ENCODE data around the gene TRPV5.

Gene TRPV5

GRCh38 chr7:142870566-142871259, 62.8 kb downstream of the TRPV5 start:
- TF ChIP-seq, protein P1, sequence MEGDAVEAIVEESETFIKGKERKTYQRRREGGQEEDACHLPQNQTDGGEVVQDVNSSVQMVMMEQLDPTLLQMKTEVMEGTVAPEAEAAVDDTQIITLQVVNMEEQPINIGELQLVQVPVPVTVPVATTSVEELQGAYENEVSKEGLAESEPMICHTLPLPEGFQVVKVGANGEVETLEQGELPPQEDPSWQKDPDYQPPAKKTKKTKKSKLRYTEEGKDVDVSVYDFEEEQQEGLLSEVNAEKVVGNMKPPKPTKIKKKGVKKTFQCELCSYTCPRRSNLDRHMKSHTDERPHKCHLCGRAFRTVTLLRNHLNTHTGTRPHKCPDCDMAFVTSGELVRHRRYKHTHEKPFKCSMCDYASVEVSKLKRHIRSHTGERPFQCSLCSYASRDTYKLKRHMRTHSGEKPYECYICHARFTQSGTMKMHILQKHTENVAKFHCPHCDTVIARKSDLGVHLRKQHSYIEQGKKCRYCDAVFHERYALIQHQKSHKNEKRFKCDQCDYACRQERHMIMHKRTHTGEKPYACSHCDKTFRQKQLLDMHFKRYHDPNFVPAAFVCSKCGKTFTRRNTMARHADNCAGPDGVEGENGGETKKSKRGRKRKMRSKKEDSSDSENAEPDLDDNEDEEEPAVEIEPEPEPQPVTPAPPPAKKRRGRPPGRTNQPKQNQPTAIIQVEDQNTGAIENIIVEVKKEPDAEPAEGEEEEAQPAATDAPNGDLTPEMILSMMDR (IDR thresholded peaks at IDR 0.05; ENCODE audit: low read depth, low read length, missing control alignments): no peak
- H3K4me3 ChIP-seq (ENCODE audit: low read depth, low read length): no peak overlapping the region
- DNase-seq (ENCODE audit: low read depth): no peak

DNA sequence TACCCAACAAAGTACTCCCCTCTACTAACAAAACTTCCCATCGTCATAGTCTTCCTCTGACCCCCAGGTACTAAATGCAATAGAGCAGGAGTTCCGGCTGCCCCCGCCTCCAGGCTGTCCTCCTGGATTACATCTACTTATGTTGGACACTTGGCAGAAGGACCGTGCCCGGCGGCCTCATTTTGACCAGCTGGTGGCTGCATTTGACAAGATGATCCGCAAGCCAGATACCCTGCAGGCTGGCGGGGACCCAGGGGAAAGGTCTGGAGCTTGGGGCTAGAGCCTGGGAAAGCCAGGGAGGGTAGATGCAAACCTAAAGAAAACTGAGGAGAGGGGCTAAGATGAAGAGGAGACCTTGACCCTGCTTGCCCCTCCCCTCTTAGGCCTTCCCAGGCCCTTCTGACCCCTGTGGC, 63.4 kb downstream of the TRPV5 start:
- no peak overlapping the region for H3K4me3 ChIP-seq (ENCODE audit: low read depth, low read length)
- no peak for DNase-seq (ENCODE audit: low read depth)

GRCh38 chr7:142869434-142869833, 64.1 kb downstream of the TRPV5 start:
- no peak for DNase-seq (ENCODE audit: low read depth)
- no peak overlapping the region for H3K4me3 ChIP-seq (ENCODE audit: low read depth, low read length)
- TF ChIP-seq, protein P1 (IDR thresholded peaks at IDR 0.05; ENCODE audit: low read depth, low read length, missing control alignments): no peak

More for the DNA sequence above, 63.4 kb downstream of the TRPV5 start:
- TF ChIP-seq, protein P1 (IDR thresholded peaks at IDR 0.05; ENCODE audit: low read depth, low read length, missing control alignments): no peak

- no peak for DNase-seq (ENCODE audit: low read depth)
These were observed 64.5 kb downstream of the TRPV5 start for GRCh38 chr7:142868986-142869415.

GRCh38 chr7:142868188-142868985, 65.2 kb downstream of the TRPV5 start:
- TF ChIP-seq, protein P1 (IDR thresholded peaks at IDR 0.05; ENCODE audit: low read depth, low read length, missing control alignments): no peak
- H3K4me3 ChIP-seq (ENCODE audit: low read depth, low read length): no peak overlapping the region
- DNase-seq (ENCODE audit: low read depth): no peak

More at GRCh38 chr7:142868986-142869415, 64.5 kb downstream of the TRPV5 start:
- TF ChIP-seq, protein P1 (IDR thresholded peaks at IDR 0.05; ENCODE audit: low read depth, low read length, missing control alignments): no peak
- no peak overlapping the region for H3K4me3 ChIP-seq (ENCODE audit: low read depth, low read length)

DNA sequence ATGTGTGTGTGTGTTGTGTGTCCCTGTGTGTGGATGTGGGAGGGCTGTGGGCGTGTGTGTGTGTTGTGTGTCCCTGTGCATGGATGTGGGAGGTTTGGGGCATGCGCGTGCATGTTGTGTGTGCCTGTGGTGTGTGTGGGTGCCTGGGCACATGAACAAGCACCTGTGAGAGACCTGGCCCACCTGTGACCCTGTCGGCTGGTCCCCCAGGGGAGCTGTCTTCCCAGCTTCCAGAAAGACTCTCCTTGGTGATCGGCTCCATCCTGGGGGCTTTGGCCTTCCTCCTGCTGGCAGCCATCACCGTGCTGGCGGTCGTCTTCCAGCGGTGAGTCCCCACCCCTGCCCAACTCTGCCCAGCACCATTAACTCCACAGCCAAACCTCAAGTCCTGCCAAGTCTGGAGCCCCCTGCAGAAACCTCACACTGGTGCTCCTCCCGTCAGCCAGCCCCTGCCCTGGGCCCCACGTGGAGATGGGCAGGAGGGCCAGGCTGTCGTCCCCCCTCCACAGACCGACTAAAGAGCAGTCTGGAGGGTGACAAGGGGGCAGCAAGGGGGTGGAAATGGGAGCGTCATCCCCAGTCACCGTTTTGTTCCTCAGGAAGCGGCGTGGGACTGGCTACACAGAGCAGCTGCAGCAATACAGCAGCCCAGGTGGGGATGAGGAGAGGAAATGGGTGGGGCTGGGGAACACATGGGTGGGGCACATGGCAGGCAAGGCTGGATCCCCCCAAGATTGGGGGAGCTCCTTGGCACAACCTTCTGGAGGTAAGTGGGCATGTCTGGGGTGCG, 66.0 kb downstream of the TRPV5 start:
- TF ChIP-seq, protein P1 (IDR thresholded peaks at IDR 0.05; ENCODE audit: low read depth, low read length, missing control alignments): no peak
- no peak for DNase-seq (ENCODE audit: low read depth)
- H3K4me3 ChIP-seq (ENCODE audit: low read depth, low read length): no peak overlapping the region
